ENCODE measurements around the gene EEF1G. TPM values are rescaled to one million over a fixed set of nuclear protein-coding genes. Genes with fewer than 3 reads are reported as not detected.

The EEF1G gene
- total RNA-seq, 1 donor from 2014 or later = 1,154 TPM

DNA sequence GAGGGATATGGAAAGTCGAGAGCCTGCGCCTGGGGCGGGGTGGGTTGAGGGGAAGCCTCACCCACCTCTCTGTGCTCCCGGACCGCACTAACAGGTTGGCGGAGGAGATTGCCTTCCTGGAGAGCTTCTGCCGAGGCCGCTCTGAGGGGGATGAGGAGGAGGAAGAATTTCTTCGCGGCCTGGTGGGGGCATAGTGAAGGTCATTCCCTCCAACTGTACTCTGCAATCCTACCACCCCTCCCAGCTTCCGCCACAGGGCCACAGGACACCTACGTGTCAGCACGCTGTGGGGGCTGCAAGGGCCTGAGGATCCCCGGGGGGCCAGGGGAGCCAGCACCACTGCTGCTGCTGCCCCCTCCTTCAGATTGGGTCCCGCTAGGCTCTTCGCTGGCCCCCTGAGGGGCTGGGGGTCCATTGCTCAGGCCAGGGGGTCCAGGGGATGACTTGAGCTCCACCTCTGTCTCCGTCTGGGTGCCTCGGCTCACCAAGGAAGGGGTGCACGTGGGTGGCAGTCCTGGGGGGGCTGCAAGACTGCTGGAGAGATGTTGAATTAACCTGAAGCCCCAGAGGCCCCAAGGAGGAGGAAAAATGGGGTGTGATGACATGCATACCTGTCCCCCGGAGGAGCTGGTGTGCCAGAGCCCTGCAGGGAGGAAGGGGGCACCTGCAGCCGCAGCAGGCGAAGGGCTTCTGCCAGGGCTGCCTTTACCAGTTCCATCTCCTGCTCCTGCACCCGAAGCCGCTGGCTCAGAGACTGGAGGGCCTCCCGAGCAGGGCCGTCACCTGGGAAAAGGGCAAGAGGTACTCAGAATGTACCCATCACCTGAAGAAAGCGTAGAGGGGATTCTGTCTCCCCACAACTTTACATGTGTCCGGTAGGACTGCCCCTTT lies 37.4 kb upstream of the EEF1G start:
- H3K36me3 Mint-ChIP-seq (ENCODE audit: low read depth) = peaks cover 16% of the 10 kb centered on the region
- H3K27ac Mint-ChIP-seq = peak overlapping the region; percentile 97

DNA sequence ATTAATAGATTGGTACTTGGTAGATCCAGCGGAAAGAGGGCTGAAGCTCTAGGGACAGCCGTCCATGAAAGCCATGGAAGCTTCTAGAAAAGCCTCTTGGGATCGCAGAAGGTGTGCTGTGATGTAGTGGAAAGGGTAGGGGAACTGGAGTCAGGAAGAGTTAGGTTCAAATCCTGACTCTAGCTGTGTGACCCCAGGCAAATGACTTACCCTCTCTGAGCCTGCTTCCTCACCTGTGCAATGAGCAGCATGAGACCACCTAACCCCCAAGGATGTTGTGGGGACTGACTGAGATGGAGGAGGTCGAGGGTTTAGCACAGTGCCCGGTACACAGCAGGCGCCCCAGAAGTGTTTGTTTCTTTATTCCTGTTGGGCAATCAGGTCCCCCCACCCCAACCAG lies 36.7 kb upstream of the EEF1G start:
- H3K36me3 Mint-ChIP-seq (ENCODE audit: low read depth) = peaks cover 16% of the 10 kb centered on the region
- DNase-seq (ENCODE audit: low spot score) = no peak
- peaks cover 32% of the 10 kb centered on the region for H3K4me1 Mint-ChIP-seq (ENCODE audit: low read depth)

More for the DNA sequence above, 37.4 kb upstream of the EEF1G start:
- H3K27me3 Mint-ChIP-seq (ENCODE audit: insufficient read depth) = no peaks in the 10 kb centered on the region
- H3K9me3 Mint-ChIP-seq = no peaks in the 10 kb centered on the region
- H3K4me1 Mint-ChIP-seq (ENCODE audit: low read depth) = peaks cover 32% of the 10 kb centered on the region
- intact Hi-C loops (cut with micrococcal nuclease) = loop anchor here (5.0 kb wide), 1 partner anchor 141 kb away; the partner anchor contains the start of gene ZBTB3
- no peak for DNase-seq (ENCODE audit: low spot score)
- H3K4me3 Mint-ChIP-seq = peak overlapping the region; percentile 96

DNA sequence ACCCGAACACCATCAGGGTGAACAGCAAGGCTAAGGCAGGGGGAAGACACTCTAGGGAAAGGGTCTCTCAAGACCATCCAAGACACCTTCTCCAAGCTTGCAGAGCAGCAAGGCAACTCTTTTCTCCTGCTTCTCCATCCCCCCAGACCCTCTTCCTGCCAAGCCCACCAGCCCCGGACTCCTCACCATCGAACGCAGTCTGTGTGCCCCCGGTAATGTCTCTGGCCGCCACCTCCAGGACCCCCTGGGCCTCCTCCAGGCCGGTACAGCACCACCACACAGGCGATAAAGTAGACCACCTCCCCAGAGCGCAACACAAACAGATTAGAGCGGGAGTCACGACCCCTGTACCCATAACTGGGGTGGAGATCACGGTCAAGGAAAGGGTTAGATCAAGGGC lies 35.1 kb upstream of the EEF1G start:
- Mint-ChIP-seq H3K4me1 (ENCODE audit: low read depth) (peaks cover 26% of the 10 kb centered on the region), H3K9me3 (no peaks in the 10 kb centered on the region), H3K4me3 (peak overlapping the region; percentile 32), H3K27ac (peak overlapping the region; percentile 1), H3K36me3 (ENCODE audit: low read depth) (peaks cover 24% of the 10 kb centered on the region), H3K27me3 (ENCODE audit: insufficient read depth) (no peaks in the 10 kb centered on the region)
- intact Hi-C loops (cut with micrococcal nuclease) = no loop called here
- DNase-seq (ENCODE audit: low spot score) = no peak

More for the DNA sequence above, 36.7 kb upstream of the EEF1G start:
- H3K9me3 Mint-ChIP-seq = no peaks in the 10 kb centered on the region
- no peaks in the 10 kb centered on the region for H3K27me3 Mint-ChIP-seq (ENCODE audit: insufficient read depth)
- peak overlapping the region; percentile 96 for H3K4me3 Mint-ChIP-seq
- H3K27ac Mint-ChIP-seq = peak overlapping the region; percentile 88
- intact Hi-C loops (cut with micrococcal nuclease) = loop anchor here (5.0 kb wide), 1 partner anchor 142 kb away; the partner anchor contains the start of gene ZBTB3

DNA sequence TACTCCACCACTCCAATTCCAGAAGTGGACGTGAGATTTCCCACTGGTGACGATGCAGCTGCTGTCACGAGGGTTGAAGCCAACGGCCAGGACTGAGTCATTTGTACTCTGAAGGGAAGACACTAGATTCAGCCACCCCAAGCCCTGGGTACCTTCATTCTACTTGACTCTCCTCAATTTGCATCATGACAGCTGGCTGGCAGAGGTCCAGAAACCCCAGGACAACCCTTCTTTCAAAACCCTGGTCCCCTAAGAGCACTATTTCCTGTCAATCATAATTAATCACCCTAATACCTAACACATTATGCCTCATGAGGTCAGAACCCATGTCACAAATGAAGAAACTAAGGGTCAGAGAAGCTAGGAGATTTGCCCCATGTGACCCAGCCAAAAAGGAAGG lies 34.0 kb upstream of the EEF1G start:
- Mint-ChIP-seq H3K4me1 (ENCODE audit: low read depth) (peaks cover 34% of the 10 kb centered on the region), H3K9me3 (no peaks in the 10 kb centered on the region)

DNA sequence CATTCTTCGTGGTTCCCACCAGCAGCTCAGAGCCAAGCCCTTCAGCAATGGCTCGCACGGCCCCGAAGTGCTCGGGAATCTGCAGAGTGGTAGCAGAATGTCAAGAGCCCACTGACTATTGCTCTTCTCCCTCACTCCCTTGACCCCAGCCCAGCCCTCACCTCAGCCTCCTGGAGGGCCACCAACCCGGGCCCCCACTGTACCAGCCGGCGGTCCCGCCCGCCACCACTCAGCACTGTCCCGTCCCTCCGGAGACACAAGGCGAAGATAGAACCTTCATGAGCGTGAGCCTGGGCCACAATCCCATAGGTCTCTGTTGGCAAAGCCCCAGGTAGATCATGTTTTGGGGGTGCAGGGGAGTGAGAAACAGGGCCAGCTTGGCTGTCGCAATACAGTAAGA lies 32.2 kb upstream of the EEF1G start:
- Mint-ChIP-seq H3K36me3 (ENCODE audit: low read depth) (peaks cover 40% of the 10 kb centered on the region), H3K27ac (no peak overlapping the region)
- intact Hi-C loops (cut with micrococcal nuclease) = no loop called here

More for the DNA sequence above, 34.0 kb upstream of the EEF1G start:
- no peak for DNase-seq (ENCODE audit: low spot score)
- H3K27ac Mint-ChIP-seq = no peak overlapping the region
- no peaks in the 10 kb centered on the region for H3K27me3 Mint-ChIP-seq (ENCODE audit: insufficient read depth)
- H3K4me3 Mint-ChIP-seq = no peak overlapping the region
- peaks cover 34% of the 10 kb centered on the region for H3K36me3 Mint-ChIP-seq (ENCODE audit: low read depth)
- intact Hi-C loops (cut with micrococcal nuclease) = no loop called here

DNA sequence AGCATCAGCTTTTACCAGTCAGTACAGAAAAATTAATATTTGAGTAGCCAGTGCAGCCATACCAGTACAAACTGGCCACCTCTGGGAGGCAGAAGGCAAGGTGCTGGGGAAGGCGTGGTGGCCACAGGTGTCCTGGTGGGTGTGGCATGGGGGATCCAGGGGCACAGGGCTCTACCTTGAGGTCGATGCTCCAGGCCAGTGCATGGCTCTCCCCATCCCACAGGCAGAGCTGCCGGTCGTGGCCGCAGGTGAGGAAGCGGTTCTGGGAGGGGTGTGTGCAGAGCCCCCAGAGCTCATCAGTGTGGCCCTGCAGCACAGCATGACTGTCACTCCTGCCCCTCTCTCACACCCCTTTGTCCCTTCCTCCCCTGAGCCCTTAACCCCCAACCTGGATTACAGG lies 31.8 kb upstream of the EEF1G start:
- intact Hi-C loops (cut with micrococcal nuclease) = no loop called here
- Mint-ChIP-seq H3K36me3 (ENCODE audit: low read depth) (peaks cover 44% of the 10 kb centered on the region), H3K4me1 (ENCODE audit: low read depth) (peaks cover 37% of the 10 kb centered on the region), H3K27me3 (ENCODE audit: insufficient read depth) (no peaks in the 10 kb centered on the region), H3K27ac (no peak overlapping the region), H3K4me3 (no peak overlapping the region), H3K9me3 (no peaks in the 10 kb centered on the region)
- DNase-seq (ENCODE audit: low spot score) = no peak

More for the DNA sequence above, 32.2 kb upstream of the EEF1G start:
- H3K4me3 Mint-ChIP-seq = no peak overlapping the region
- H3K4me1 Mint-ChIP-seq (ENCODE audit: low read depth) = peaks cover 39% of the 10 kb centered on the region
- no peaks in the 10 kb centered on the region for H3K27me3 Mint-ChIP-seq (ENCODE audit: insufficient read depth)
- DNase-seq (ENCODE audit: low spot score) = no peak
- H3K9me3 Mint-ChIP-seq = no peaks in the 10 kb centered on the region

DNA sequence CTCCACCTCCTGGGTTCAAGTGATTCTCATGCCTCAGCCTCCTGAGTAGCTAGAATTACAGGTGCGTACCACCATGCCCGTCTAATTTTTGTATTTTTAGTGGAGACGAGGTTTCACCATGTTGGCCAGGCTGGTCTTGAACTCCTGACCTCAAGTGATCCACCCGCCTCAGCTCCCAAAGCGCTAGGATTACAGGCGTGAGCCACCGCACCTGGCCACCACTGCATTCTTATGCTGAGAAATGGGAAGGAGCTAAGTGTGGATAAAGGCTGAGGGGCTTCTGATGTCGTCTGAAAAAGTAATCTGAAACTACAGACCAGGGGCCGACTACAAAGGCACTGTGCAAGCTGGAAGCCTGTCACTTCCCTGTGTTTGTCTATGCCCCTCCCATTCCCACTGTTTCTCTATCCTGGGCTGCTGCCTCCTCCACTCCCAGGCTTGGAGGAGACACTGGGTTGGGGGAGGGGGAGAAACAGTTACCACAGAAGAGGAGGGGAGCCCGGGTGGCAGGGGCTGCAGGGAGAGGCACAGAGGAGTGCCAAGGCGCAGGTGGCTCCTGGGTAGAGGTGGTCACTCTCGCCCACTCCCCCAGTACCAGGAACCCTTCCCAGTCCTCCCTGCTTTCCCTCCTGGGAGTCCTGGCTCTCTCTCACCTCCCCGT lies 30.9 kb upstream of the EEF1G start:
- H3K4me1 Mint-ChIP-seq (ENCODE audit: low read depth) = peaks cover 37% of the 10 kb centered on the region
- no peak overlapping the region for H3K27ac Mint-ChIP-seq
- intact Hi-C loops (cut with micrococcal nuclease) = no loop called here
- H3K36me3 Mint-ChIP-seq (ENCODE audit: low read depth) = peaks cover 47% of the 10 kb centered on the region
- no peaks in the 10 kb centered on the region for H3K9me3 Mint-ChIP-seq
- no peak overlapping the region for H3K4me3 Mint-ChIP-seq
- no peak for DNase-seq (ENCODE audit: low spot score)
- H3K27me3 Mint-ChIP-seq (ENCODE audit: insufficient read depth) = no peaks in the 10 kb centered on the region

DNA sequence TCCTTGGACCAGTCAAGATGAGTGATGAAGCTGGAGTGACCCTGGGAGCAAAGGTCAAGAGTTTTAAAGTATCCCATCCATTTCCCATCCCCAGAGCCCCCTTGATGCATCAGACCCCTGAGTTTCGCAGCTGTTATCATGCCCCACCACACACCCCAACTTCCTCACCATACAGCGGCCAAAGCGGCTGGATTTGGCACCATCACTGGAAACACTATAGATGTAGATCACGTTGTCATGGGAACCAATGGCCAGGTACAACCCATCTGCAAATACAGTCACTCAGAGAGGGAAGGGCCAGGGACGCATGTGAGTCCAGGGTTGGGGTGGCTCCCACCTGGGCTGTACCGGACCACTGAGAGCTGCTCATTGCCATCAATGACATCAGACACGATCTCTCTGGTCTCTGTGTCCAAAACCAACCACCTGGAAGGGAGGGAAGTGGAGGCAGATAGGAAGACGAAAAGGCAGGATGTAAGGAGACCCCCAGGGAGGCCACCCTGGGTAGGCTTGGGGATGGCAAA lies 30.1 kb upstream of the EEF1G start:
- Mint-ChIP-seq H3K27ac (peak overlapping the region; percentile 57), H3K27me3 (ENCODE audit: insufficient read depth) (no peaks in the 10 kb centered on the region), H3K4me1 (ENCODE audit: low read depth) (peaks cover 40% of the 10 kb centered on the region), H3K4me3 (peak overlapping the region; percentile 67), H3K9me3 (no peaks in the 10 kb centered on the region), H3K36me3 (ENCODE audit: low read depth) (peaks cover 54% of the 10 kb centered on the region)
- intact Hi-C loops (cut with micrococcal nuclease) = no loop called here
- no peak for DNase-seq (ENCODE audit: low spot score)

DNA sequence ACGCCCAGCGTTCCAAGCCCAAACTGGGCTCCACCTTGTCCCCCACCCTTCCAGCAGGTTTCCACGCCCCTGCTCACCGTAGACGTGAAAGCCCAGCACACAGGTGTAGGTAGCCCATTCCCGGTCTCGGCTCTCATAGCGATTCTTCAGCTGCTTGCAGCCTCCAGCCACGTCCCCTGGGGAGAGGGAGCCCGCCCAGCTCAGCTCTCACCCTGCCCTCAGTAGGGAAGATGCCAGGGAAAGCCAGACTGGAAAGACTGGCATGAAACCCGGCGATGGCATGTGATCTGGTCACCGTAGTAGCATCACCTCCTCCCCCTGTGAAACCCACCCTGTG lies 29.3 kb upstream of the EEF1G start:
- Mint-ChIP-seq H3K9me3 (no peaks in the 10 kb centered on the region), H3K36me3 (ENCODE audit: low read depth) (peaks cover 59% of the 10 kb centered on the region), H3K27ac (peak overlapping the region; percentile 57), H3K4me1 (ENCODE audit: low read depth) (peaks cover 48% of the 10 kb centered on the region), H3K27me3 (ENCODE audit: insufficient read depth) (no peaks in the 10 kb centered on the region), H3K4me3 (peak overlapping the region; percentile 67)
- DNase-seq (ENCODE audit: low spot score) = no peak
- intact Hi-C loops (cut with micrococcal nuclease) = no loop called here

DNA sequence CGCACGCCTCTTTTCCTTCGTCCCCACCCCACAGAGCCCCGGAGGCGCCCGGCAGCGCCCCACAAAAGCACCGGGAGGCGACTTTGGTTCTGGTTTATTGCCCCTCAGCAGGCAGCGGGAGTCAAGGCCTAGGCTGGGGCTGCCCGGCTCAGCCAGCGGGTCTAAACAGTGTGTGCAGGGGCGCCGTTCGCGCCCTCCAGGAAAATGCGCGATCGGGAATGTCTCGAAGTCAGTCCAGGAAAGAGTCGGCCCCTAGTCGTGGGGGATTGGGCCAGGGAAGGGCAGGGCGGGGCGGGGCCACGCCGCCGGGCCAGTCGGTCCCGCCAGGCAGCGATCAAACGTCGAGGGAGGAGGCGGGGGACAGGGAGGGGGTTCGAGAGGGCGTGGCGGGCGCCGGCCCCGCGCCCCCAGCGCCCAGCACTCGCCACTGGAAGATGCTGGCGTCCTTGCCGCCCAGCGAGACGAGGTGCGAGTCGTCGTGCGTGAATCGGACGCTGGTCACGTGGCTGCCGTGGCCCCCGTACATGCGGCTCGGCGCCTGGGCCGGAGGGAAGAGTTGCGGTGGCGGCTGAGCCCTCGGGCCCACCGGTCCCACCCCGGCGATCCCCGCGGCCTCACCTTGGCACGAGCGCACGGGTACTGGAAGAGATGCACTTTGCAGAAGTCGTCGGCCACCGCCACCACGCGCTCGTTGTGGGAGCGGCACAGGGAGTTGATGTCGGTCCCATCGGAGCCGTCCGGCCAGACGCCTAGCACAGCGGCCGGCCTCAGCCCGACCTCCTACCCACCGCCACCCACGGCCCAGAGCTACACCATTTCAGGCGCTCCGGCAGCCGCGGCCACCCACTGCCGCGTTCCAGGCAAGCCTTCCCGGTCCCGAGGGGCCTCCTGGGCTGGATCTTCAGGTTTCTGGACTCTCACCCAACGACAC lies 28.7 kb upstream of the EEF1G start:
- H3K27ac Mint-ChIP-seq = peak overlapping the region; percentile 92
- no peaks in the 10 kb centered on the region for H3K9me3 Mint-ChIP-seq
- intact Hi-C loops (cut with micrococcal nuclease) = no loop called here
- DNase-seq (ENCODE audit: low spot score) = no peak
- H3K36me3 Mint-ChIP-seq (ENCODE audit: low read depth) = peaks cover 60% of the 10 kb centered on the region
- peaks cover 54% of the 10 kb centered on the region for H3K4me1 Mint-ChIP-seq (ENCODE audit: low read depth)
- H3K27me3 Mint-ChIP-seq (ENCODE audit: insufficient read depth) = no peaks in the 10 kb centered on the region
- H3K4me3 Mint-ChIP-seq = peak overlapping the region; percentile 95

DNA sequence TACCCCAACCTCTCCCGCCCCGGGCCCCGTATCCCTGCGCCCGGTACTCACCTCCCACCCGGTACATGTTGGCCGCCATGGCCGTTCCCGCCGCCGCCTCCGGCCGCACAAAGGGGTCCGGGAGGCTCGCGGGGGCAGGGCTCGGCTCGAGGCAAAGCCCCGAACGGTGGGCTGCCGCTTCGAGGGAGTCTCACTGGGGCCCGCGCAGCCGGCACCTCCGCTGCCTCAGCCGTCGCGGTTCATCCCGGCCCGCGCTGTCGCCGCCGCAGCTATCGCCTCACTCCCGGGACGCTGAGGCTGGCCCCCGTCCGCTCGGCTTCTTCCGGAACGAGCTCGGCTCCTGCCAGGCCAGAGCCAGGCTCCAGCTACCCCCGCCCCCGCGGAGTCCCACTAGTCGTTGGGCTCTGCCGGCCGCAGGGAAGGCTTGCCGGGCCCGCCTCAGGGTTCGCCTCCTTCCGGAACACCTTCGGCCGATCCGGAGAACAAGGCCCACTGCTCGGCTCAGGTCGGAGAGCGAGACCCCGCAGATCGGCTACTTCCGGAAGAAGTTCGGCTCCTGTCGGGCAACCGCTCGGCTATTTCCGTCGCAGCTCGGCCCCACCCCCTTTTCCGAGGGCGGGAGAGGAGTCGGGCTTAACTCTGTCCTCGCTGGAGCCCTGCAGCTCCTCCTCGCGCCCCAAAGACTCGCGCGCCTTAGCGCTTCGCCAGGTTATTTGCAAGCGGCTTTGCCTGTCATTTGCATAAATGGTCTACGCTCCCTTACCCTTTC lies 27.9 kb upstream of the EEF1G start, which contains the start of gene MTA2:
Gene MTA2, minus strand, starts transcription at position 494 of the 769 bp plus-strand sequence. Its CDS starts 415 bp downstream, at position 79.
- H3K27ac Mint-ChIP-seq = peak within 1 kb of the TSS; percentile 92
- H3K4me1 Mint-ChIP-seq (ENCODE audit: low read depth) = peaks cover 54% of the 10 kb centered on the region
- peak within 1 kb of the TSS; percentile 95 for H3K4me3 Mint-ChIP-seq
- H3K9me3 Mint-ChIP-seq = no peaks in the 10 kb centered on the region
- intact Hi-C loops (cut with micrococcal nuclease) = loop anchor here (1.0 kb wide), 6 partner anchors 64 to 254 kb away; partner anchors contain the start of genes C11orf98, CSKMT, HNRNPUL2 and TAF6L
- H3K36me3 Mint-ChIP-seq (ENCODE audit: low read depth) = peaks cover 63% of the 10 kb centered on the region
- peak; percentile 100 for DNase-seq (ENCODE audit: low spot score)
- H3K27me3 Mint-ChIP-seq (ENCODE audit: insufficient read depth) = no peaks in the 10 kb centered on the region

DNA sequence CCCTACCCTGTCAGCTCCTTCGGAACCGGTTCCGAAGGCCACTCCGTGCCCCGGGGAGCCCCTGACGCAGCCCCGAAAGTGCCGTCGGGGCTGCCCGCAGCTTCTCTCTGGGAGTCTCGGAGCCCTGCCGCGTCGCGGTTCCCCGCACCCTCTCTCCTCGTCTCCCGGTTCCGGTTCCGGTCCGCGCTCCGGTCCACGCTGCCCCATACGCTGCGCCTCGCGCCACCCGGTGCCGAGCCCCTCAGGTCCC lies 27.4 kb upstream of the EEF1G start:
- H3K9me3 Mint-ChIP-seq = no peaks in the 10 kb centered on the region
- no peaks in the 10 kb centered on the region for H3K27me3 Mint-ChIP-seq (ENCODE audit: insufficient read depth)
- intact Hi-C loops (cut with micrococcal nuclease) = loop anchor here (1.0 kb wide), 6 partner anchors 64 to 254 kb away; partner anchors contain the start of genes C11orf98, CSKMT, HNRNPUL2 and TAF6L
- H3K27ac Mint-ChIP-seq = peak overlapping the region; percentile 89
- no peak for DNase-seq (ENCODE audit: low spot score)
- peaks cover 65% of the 10 kb centered on the region for H3K36me3 Mint-ChIP-seq (ENCODE audit: low read depth)
- H3K4me3 Mint-ChIP-seq = peak overlapping the region; percentile 95
- peaks cover 57% of the 10 kb centered on the region for H3K4me1 Mint-ChIP-seq (ENCODE audit: low read depth)

Data from activated T-helper 1 cell treated with anti-CD3 and anti-CD28 coated beads, Interleukin-12 subunit alpha, Interleukin-12 subunit beta, Interleukin-2, Interleukin-4 antibody, amounts not matched to agents 30 ng/mL and 10 ng/mL and 1 ng/mL, durations not matched to agents 14 hours and 24 hours and 36 hours (primary cell).